Activated CD4-positive, alpha-beta T cell treated with anti-CD3 and anti-CD28 coated beads, Interleukin-2, amount 10 ng/mL, durations not matched to agents 7 days and 5 days (primary cell): Measurements from ENCODE around the gene COPA. TPM values are rescaled to one million over a fixed set of nuclear protein-coding genes. Genes with fewer than 3 reads are reported as not detected.

Source experiments
- total RNA-seq, 2 experiments: library from RNA; stranded (reverse); gene quantifications; one replicate each; pipeline ENCODE4 v1.2.3, GENCODE V29; 2021

The COPA gene
- total RNA-seq, 2 experiments from 2014 or later, result 122 TPM

Other genes with a start within 250 kb of the COPA start
- gene IGSF8, start 244.6 kb downstream of the COPA start, total RNA-seq, result 10 to 100 TPM; 36.4 to 40.9 TPM
- not detected for gene ATP1A2, start 227.5 kb downstream of the COPA start, total RNA-seq
- gene ATP1A4, start 191.6 kb downstream of the COPA start, total RNA-seq, result not detected
- not detected for gene CASQ1, start 152.7 kb downstream of the COPA start, total RNA-seq
- gene PEA15, start 137.9 kb downstream of the COPA start, total RNA-seq, result 10 to 100 TPM; 29.3 to 32.5 TPM
- 100 to 1,000 TPM; 112 to 117 TPM for gene DCAF8, start 80.7 kb downstream of the COPA start, total RNA-seq
- gene PEX19, start 58.1 kb downstream of the COPA start, total RNA-seq, result 10 to 100 TPM; 48.8 to 49.8 TPM
- 10 to 100 TPM; 72.3 to 75.5 TPM for gene NCSTN, start 133 bp upstream of the COPA start, total RNA-seq
- under 1 TPM; 0.10 to 0.25 TPM for gene NHLH1, start 23.8 kb upstream of the COPA start, total RNA-seq
- under 1 TPM in 1 of 2 experiments, not detected in 1; 0.04 TPM for gene VANGL2, start 57.3 kb upstream of the COPA start, total RNA-seq
- 10 to 100 TPM; 25.1 to 33.7 TPM for gene SLAMF6, start 180.0 kb upstream of the COPA start, total RNA-seq
- 10 to 100 TPM; 14.7 to 16.2 TPM for gene CD84, start 236.2 kb upstream of the COPA start, total RNA-seq